ENCODE measurements around the gene BIRC6. TPM values are rescaled to one million over a fixed set of nuclear protein-coding genes. Genes with fewer than 3 reads are reported as not detected.
A peak's percentile ranks its signal among the peaks of the same experiment; 100 is the strongest.

BIRC6 gene
- total and polyA plus RNA-seq, 2 of the 8 experiments (the other 6 are each of a cell fraction or from before 2014, with no cell fraction given): 32.5 to 69.5 TPM

- 96% methylated on average over 3 of the region's 3 CpGs; no CpG with 5 or more reads in 1 of the 2 experiments for WGBS, 2 experiments (ENCODE audit: extremely low coverage in 1 of 2, insufficient coverage in 1 of 2, insufficient read length in 1 of 2, insufficient replicate concordance in 2 of 2, low coverage in 1 of 2, low lambda C conversion rate in 2 of 2, missing lambda C conversion rate in 1 of 2)
- Histone ChIP-seq H3K9me3 (ENCODE audit: insufficient read depth in 2 of 2, low read depth in 1 of 2, low read length in 1 of 2) (no peaks in the 10 kb centered on the region), H2BK20ac (ENCODE audit: low read length) (no peak overlapping the region), H3K18ac (ENCODE audit: extremely low read depth, low read length) (no peak overlapping the region), H3K23ac (ENCODE audit: insufficient read length) (no peak overlapping the region), H3K27me3 (replicated peaks in 1 of 4; ENCODE audit: control insufficient read depth in 3 of 4, extremely low read depth in 1 of 4, insufficient read depth in 3 of 4, low read length in 3 of 4) (no peaks in the 10 kb centered on the region), H2BK12ac (ENCODE audit: low read depth, low read length) (no peak overlapping the region), H2BK120ac (replicated peaks; ENCODE audit: low read depth, low read length) (no peak overlapping the region), H4K5ac (ENCODE audit: insufficient read length, low read depth, low read length) (no peak overlapping the region), H3K23me2 (ENCODE audit: low read depth, low read length) (no peaks in the 10 kb centered on the region), H2AK5ac (ENCODE audit: low read depth, low read length) (no peak overlapping the region), H2BK15ac (ENCODE audit: low read length) (no peak overlapping the region), H4K20me1 (replicated peaks in 1 of 2; ENCODE audit: control insufficient read depth in 1 of 2, insufficient read depth in 2 of 2, low read length in 2 of 2) (peaks cover 1 to 2% of the 10 kb centered on the region in 2 experiments), H3K4me1 (replicated peaks in 1 of 4; ENCODE audit: control insufficient read depth in 3 of 4, insufficient read depth in 4 of 4, low read length in 3 of 4) (no peaks in the 10 kb centered on the region), H3K79me2 (ENCODE audit: control insufficient read depth in 1 of 2, insufficient read depth in 2 of 2, low read length in 2 of 2) (peaks cover 0 to 8% of the 10 kb centered on the region in 2 experiments; a peak in 1 of 4 replicates), H2AFZ (ENCODE audit: low read length) (no peak overlapping the region), H3K9ac (replicated peaks in 1 of 4; ENCODE audit: extremely low read depth in 1 of 4, low read depth in 3 of 4, low read length in 3 of 4) (no peak overlapping the region), H4K91ac (replicated peaks; ENCODE audit: insufficient read length, low read length) (no peak overlapping the region), H3K4me2 (ENCODE audit: insufficient read depth in 1 of 2, low read depth in 2 of 2, low read length in 2 of 2) (no peak overlapping the region), H3K4ac (replicated peaks; ENCODE audit: insufficient read length, low read depth, low read length) (no peak overlapping the region), H3K4me3 (ENCODE audit: extremely low read depth in 1 of 4, insufficient read depth in 2 of 4, low read depth in 3 of 4, low read length in 4 of 4) (no peak overlapping the region), H3K79me1 (ENCODE audit: low read depth, low read length) (no peaks in the 10 kb centered on the region), H3K56ac (replicated peaks; ENCODE audit: insufficient read length, low read depth, low read length) (no peak overlapping the region), H3K27ac (ENCODE audit: low read depth, low read length) (no peak overlapping the region), H3K14ac (ENCODE audit: insufficient read length) (no peak overlapping the region), H3K36me3 (ENCODE audit: control insufficient read depth in 2 of 4, insufficient read depth in 4 of 4, low read length in 3 of 4) (peaks cover 0 to 1% (median under 1%) of the 10 kb centered on the region in 4 experiments; a peak in 1 of 8 replicates), H2BK5ac (ENCODE audit: low read depth, low read length) (no peak overlapping the region), H4K8ac (ENCODE audit: extremely low read depth, insufficient read depth, low read length) (no peak overlapping the region)
- TF ChIP-seq MAFK (IDR thresholded peaks at IDR 0.05; ENCODE audit: low read depth, low read length): peak; percentile 50; the same call in 1 of the 2 replicates
- TF ChIP-seq TAF1 (IDR thresholded peaks at IDR 0.05; ENCODE audit: low read depth, low read length): no peak
- FAIRE-seq (no peak), DNase-seq (ENCODE audit: low read depth in 1 of 2, low spot score in 2 of 2) (no peak)
- POLR2A ChIA-PET (ENCODE audit: partially characterized antibody): no interaction called here
- CTCF ChIA-PET (ENCODE audit: partially characterized antibody): interaction anchor here (0.7 kb wide), 1 partner anchor 164 kb away, joined by 4 read pairs; no protein-coding TSS in a partner anchor
Measured at GRCh38 chr2:32455816-32456215, 99.0 kb downstream of the BIRC6 start.

All from H1 (cell line).